HEK293T (cell line): ENCODE data around the gene CADM2.

Experiments
- CTCF ChIA-PET: fragments of 350-600 bp; formaldehyde crosslinking; extraction: SDS; loops from one replicate; lab custom pipeline; 2021; ENCODE audit warnings: antibody characterized with exemption, inconsistent platforms; lab: Yijun Ruan, JAX
- POLR2A ChIA-PET: fragments of 350-600 bp; formaldehyde crosslinking; extraction: SDS; loops from one replicate; lab custom pipeline; 2020; ENCODE audit warnings: antibody characterized with exemption, inconsistent platforms; lab: Yijun Ruan, JAX
- DNase-seq: peaks from one replicate; pipeline ENCODE4 v3.0.0; 2012; ENCODE audit warnings: mixed read lengths; ENCODE audit errors: extremely low spot score
- ARNT ChIP-seq: fragments of 450-650 bp; IDR thresholded peaks from 2 replicates; pipeline ENCODE4 v1.6.1; 2017; ENCODE audit warnings: mild to moderate bottlenecking
- BHLHE40 ChIP-seq: fragments of 450-650 bp; IDR thresholded peaks from 2 replicates; pipeline ENCODE4 v1.6.1; 2016; ENCODE audit warnings: mild to moderate bottlenecking, moderate library complexity, borderline replicate concordance
- CTBP1 ChIP-seq: fragments of 450-650 bp; IDR thresholded peaks from 2 replicates; pipeline ENCODE4 v1.6.1; 2016; ENCODE audit warnings: borderline replicate concordance
- ELF4 ChIP-seq: fragments of 450-650 bp; IDR thresholded peaks from 2 replicates; pipeline ENCODE4 v1.6.1; 2017; ENCODE audit warnings: antibody characterized with exemption
- FOXA1 ChIP-seq: fragments of 450-650 bp; IDR thresholded peaks from 2 replicates; pipeline ENCODE4 v1.6.1; 2016; ENCODE audit warnings: mild to moderate bottlenecking
- FOXK2 ChIP-seq: fragments of 450-650 bp; IDR thresholded peaks from 2 replicates; pipeline ENCODE4 v1.6.1; 2016; ENCODE audit warnings: mild to moderate bottlenecking
- FOXM1 ChIP-seq: fragments of 450-650 bp; IDR thresholded peaks from 2 replicates; pipeline ENCODE4 v1.6.1; 2017; ENCODE audit warnings: mild to moderate bottlenecking, borderline replicate concordance
- HDGF ChIP-seq: fragments of 450-650 bp; IDR thresholded peaks from 2 replicates; pipeline ENCODE4 v1.6.1; 2017; ENCODE audit warnings: antibody characterized with exemption, borderline replicate concordance
- L3MBTL2 ChIP-seq: fragments of 450-650 bp; conservative IDR thresholded peaks from 2 replicates; pipeline ENCODE4 v1.6.1; 2016; ENCODE audit warnings: mild to moderate bottlenecking
- LEF1 ChIP-seq: fragments of 450-650 bp; IDR thresholded peaks from 2 replicates; pipeline ENCODE4 v1.6.1; 2017; ENCODE audit warnings: mild to moderate bottlenecking, borderline replicate concordance
- NFRKB ChIP-seq: fragments of 450-650 bp; IDR thresholded peaks from 2 replicates; pipeline ENCODE4 v1.6.1; 2016; ENCODE audit warnings: mild to moderate bottlenecking, moderate library complexity
- SP1 ChIP-seq: fragments of 450-650 bp; IDR thresholded peaks from 2 replicates; pipeline ENCODE4 v1.6.1; 2017
- SUZ12 ChIP-seq: fragments of 450-650 bp; IDR thresholded peaks from 2 replicates; pipeline ENCODE4 v1.6.1; 2016; ENCODE audit warnings: mild to moderate bottlenecking
- TARDBP ChIP-seq: fragments of 450-650 bp; IDR thresholded peaks from 2 replicates; pipeline ENCODE4 v1.6.1; 2016
- ZNF384 ChIP-seq: fragments of 450-650 bp; IDR thresholded peaks from 2 replicates; pipeline ENCODE4 v1.6.1; 2016
- TF ChIP-seq, protein P1 (sequence below): fragments of 450-650 bp; IDR thresholded peaks from 2 replicates; pipeline ENCODE4 v1.6.1; 2016

The CADM2 gene

DNA sequence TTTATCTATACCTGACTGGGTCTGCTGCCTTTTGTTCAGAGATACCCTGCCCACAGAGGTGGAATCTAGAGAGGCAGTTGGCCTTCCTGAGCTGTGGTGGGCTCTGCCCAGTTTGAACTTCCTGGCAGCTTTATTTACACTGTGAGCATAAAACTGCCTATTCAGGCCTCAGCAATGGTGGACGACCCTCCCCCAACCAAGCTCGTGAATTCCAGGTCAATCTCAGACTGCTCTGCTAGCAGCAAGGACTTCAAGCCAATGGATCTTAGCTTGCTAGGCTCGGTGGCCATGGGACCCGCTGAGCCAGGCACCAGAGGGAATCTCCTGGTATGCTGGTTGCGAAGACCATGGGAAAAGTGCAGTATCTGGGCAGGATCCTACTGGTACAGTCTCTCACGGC, 270.2 kb downstream of the CADM2 start:
- POLR2A ChIA-PET: no interaction called here
- no peak for DNase-seq
- TF ChIP-seq FOXK2 (no peak), FOXM1 (no peak), SUZ12 (no peak), BHLHE40 (no peak), ARNT (no peak), ELF4 (no peak), CTBP1 (no peak), L3MBTL2 (no peak), NFRKB (no peak), HDGF (no peak)
- TF ChIP-seq, protein P1, sequence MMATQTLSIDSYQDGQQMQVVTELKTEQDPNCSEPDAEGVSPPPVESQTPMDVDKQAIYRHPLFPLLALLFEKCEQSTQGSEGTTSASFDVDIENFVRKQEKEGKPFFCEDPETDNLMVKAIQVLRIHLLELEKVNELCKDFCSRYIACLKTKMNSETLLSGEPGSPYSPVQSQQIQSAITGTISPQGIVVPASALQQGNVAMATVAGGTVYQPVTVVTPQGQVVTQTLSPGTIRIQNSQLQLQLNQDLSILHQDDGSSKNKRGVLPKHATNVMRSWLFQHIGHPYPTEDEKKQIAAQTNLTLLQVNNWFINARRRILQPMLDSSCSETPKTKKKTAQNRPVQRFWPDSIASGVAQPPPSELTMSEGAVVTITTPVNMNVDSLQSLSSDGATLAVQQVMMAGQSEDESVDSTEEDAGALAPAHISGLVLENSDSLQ: no peak
- CTCF ChIA-PET: no interaction called here

GRCh38 chr3:85244091-85244490, 285.3 kb downstream of the CADM2 start:
- DNase-seq: no peak
- TF ChIP-seq FOXA1 (no peak), ZNF384 (no peak), ELF4 (no peak), L3MBTL2 (no peak), CTBP1 (no peak), FOXK2 (no peak), SP1 (no peak), LEF1 (no peak), BHLHE40 (no peak), ARNT (no peak), NFRKB (no peak), HDGF (no peak), FOXM1 (no peak), SUZ12 (no peak)
- TF ChIP-seq, protein P1: no peak
- ChIA-PET CTCF (no interaction called here), POLR2A (no interaction called here)

DNA sequence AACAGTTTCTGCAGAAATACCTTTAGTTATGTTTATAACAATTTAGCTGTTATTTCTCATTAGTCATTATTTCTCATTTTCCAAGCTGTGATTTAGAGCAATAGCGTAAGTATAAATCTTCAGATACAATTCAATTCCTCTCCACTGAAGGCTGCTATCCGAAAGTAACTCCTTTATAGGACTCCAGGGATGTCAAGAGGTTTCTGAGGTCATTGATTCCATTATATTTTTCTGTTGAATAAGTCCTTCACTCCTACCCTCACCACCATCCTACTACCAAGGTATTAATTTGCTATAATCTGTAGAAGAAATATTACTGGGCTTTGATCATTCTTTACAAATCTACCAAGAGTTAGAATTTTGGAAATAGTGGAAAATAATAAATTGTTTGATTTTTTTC, 285.7 kb downstream of the CADM2 start:
- POLR2A ChIA-PET: no interaction called here
- no peak for DNase-seq
- CTCF ChIA-PET: no interaction called here
- TF ChIP-seq FOXM1: no peak
- no peak for TF ChIP-seq ARNT
- TF ChIP-seq LEF1: no peak

GRCh38 chr3:85251766-85252165, 293.0 kb downstream of the CADM2 start:
- no peak for DNase-seq
- no peak for TF ChIP-seq BHLHE40
- no peak for TF ChIP-seq ARNT
- no peak for TF ChIP-seq TARDBP
- TF ChIP-seq LEF1: no peak
- no peak for TF ChIP-seq CTBP1
- TF ChIP-seq HDGF: no peak
- TF ChIP-seq, protein P1: no peak
- no peak for TF ChIP-seq L3MBTL2
- TF ChIP-seq SUZ12: no peak
- POLR2A ChIA-PET: no interaction called here
- CTCF ChIA-PET: no interaction called here

DNA sequence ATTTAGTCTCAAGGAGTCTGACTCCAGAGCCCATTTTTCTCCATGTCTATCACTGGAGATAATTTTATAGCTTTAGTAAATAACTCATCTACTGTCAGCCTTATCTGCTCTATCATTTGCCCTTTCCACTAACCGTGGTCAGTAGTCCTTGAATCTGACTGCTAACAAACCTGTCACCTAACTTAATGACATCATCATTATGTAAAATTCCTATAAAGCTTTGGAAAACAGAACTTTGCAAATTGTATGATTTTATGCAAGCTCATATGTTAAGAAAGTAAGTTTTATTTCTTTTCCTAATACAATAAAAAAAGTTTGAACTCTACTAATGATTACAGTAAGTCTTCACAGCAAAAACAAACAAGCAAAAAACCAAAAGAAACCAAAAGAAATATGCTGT, 293.9 kb downstream of the CADM2 start:
- ChIA-PET CTCF (no interaction called here), POLR2A (no interaction called here)
- no peak for DNase-seq
- TF ChIP-seq FOXM1: no peak
- TF ChIP-seq SP1: no peak
- TF ChIP-seq, protein P1: peak; percentile 84

GRCh38 chr3:85254738-85255137, 295.9 kb downstream of the CADM2 start:
- POLR2A ChIA-PET: no interaction called here
- CTCF ChIA-PET: no interaction called here
- TF ChIP-seq BHLHE40: no peak
- no peak for TF ChIP-seq L3MBTL2
- no peak for TF ChIP-seq ARNT
- no peak for TF ChIP-seq NFRKB
- no peak for TF ChIP-seq HDGF
- TF ChIP-seq, protein P1: no peak
- no peak for TF ChIP-seq TARDBP
- no peak for TF ChIP-seq FOXK2
- TF ChIP-seq FOXM1: no peak
- TF ChIP-seq LEF1: no peak
- TF ChIP-seq ZNF384: no peak
- TF ChIP-seq ELF4: no peak
- no peak for TF ChIP-seq CTBP1
- TF ChIP-seq FOXA1: no peak
- no peak for TF ChIP-seq SP1
- TF ChIP-seq SUZ12: no peak

More at GRCh38 chr3:85254738-85255137, 295.9 kb downstream of the CADM2 start:
- no peak for DNase-seq
